Stimulated activated CD4-positive, alpha-beta T cell treated with anti-CD3 and anti-CD28 coated beads, Interleukin-1b, Interleukin-23, amount 100 ng/mL, for 4 hours (primary cell): ENCODE measurements around the gene WRAP73.

ENCODE experiments used
- DNase-seq, 2 donors: peaks; one replicate each; pipeline ENCODE4 v3.0.0-alpha.2; 2020; ENCODE audit warnings: low read depth in 2 of 2

WRAP73 gene

DNA sequence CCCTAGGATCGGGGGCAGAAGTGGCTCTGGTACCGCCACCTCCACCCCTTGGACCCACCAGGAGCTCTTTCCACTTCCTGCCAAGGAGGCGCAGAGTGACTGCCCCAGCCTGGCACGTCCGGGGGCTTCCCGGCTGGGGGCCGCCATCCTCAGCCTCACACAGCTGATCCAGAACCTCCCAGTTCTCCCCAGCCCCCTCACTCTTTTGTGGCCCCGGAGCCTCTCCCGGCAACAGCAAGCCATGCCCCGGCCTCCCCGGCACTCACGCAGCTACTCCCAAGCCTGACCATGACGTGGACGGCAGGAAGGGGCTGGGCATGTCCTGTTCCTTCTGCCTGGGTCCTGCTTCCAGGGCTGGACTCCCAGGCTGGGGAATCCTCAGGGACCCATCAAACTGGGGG is 19.5 kb upstream of the WRAP73 start:
- DNase-seq, result no peak

DNA sequence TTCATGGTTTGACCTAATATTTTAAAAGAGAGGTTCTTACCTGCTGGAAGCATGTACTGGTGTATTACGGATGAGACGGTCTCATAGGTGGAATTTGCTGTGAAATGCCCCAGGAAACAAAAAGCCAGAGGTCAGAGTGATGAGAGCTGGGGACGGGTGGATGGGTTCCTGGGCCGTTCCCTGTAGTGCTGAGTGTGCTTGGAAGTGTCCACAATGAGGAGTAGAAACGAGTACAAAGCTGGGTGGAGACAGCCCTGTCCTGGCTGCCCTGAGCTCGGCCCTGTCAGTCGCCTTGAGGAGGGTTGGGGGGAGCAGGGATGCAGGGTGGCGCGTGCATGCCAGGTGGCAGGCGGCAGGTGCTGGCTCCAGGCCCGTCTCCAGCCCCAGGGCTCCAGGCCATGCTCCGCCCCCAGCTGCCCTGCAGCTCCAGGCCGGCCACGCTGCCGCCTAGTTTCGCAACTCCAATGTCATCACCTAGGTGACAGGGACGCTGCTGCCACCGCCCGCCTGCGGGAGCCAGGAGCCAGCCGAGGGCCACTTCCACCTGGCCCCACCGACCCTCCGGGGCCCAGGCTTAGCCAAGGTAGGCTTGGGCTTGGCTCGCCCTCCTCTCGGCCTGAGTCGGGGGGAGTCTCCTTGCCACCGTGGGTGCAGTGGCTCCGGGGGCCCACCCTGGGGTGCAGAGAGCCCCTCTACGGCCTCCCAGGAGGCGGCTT is 18.8 kb upstream of the WRAP73 start:
- no peak for DNase-seq

DNA sequence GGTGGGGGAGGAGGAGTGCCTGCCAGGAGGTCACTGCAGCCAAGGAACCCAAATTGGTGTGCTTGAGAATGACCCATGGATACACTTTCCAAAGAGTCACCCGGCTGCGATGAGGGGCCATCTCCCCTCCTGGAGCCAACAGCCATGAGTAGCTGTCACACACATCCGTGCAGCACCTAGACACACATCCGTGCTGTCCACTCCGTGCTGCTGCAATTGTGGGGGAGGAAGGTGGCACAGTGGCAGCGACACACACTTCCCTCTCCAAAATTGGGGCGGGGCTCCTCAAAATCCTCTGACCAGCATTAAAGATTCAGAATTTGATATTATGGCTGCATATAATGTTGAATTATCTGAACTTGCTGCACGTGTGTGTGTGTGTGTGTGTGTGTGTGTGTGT is 18.2 kb upstream of the WRAP73 start:
- DNase-seq, result no peak

DNA sequence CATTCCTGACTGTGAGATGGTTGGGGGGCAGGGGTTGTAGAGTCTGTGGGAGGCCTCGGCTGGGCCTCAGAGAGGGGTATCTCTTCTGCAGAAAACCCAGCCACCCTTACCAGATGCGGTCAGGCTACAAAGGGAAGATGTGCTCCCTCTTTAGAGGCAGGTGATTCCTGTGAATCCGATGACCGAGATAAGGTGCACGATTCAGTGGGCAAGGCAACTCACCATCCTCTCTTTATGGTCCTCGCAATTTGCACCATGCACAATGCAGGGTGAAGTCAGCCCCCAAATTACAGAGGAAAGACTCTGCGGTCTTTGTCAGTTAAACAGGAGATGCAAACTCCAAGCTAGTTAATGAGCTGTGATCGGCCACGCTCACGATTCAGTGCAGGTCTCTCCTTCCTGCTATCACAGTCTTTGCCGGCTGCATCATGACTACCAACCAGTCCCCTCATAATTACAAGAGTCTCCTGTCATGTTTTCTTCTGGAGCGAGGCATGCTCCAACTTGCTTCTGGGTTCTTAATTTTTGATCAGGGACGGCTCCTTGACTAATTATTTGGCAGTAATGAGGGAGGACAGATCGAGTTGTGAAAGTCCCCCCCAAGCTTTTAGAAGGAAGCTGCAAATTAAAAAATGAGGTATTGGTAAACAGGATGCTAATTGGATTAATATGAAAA is 14.9 kb upstream of the WRAP73 start:
- DNase-seq, result no peak

DNA sequence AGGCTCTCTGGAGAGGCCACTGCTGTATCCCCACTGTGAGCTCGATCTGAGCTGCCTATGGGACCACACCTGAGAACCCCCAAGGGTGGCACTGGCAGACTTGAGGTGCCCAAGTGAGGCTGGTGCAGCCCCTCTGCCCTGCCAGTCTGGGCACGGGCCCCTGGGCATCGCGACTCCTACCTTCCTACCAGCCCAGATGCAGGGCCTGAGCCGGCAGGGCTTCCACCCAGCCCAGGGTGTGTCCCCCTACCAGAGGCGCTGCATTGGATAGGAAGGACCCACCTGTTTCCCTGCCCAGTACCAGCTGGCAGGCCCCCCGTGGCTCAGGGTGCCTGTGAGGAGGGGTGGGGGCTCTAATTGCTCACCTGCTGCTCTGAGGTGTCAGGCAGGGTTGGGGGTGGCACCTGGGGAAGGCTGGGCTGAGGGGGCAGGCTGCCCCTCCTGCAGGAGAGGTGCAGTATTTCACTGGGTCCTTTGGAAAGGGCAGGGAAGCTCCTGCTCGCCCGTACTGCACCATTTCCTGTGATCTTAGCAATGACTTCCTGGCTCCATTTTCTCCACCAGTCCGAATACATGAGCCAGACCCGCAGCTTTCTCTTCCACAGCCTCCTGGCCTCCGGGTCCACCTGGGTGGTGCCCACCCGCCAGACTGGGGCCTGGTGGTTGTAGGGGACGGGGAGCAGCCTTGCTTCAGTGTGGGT is 14.2 kb upstream of the WRAP73 start:
- DNase-seq, result no peak

DNA sequence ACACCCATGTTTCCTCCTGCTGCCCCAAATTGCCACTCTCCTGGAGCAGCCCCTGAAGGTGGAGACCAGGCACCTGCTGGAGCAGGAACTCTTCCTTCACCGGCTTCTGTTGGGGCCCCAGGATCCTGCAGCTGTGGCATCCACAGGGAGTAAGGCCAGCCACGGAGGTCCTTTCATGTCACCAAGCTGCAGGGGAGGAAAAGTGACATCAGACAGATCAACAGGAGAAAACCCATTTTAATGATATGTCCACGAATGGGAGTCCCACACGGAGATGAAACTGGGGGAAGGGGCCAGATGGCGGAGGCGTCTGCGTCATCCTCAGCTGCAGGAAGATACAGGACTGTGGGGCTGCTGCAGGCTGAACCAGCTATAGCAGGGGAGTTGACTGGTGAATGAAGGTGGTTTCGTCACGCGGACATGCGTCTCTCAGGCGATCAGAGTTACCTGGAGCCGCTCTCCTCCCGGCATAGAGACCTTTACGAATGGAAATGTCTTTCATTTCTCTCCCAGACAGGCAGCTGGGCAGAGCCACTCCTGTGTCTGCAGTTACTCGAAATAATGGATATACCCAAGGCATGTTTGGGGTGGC is 12.3 kb upstream of the WRAP73 start:
- DNase-seq, result no peak

DNA sequence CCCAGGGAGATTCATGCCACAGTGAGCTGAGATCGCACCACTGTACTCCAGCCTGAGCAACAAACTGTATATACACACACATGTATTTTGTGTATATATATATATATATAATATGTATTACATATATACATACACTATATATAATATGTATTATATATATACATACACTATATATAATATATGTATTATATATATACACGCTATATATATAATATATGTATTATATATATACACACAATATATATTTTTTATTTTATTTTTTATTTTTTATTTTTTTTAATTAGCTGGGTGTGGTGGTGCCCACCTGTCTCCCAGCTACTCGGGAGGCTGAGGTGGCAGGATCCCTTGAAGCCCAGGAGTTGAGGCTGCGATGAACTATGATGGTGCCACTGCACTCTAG is 11.7 kb upstream of the WRAP73 start:
- DNase-seq, result no peak

DNA sequence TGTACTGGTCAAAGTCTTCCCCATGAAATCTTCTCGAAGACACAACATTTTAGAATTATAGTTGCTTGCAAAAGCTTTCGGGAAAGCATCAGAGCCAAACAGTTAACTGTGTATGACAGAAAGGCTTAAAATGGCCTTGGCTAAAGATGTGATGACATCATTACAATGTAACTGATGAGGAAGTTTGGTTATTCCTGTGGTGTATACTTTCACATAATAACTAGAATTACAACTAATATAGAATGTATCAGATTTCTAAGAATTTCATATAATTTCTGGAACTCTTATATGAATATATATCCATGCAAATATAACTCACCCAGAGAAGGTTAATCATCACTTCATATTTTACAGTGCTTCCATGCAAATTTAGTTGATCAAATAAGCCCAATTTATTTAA is 10.8 kb upstream of the WRAP73 start:
- DNase-seq, result no peak

DNA sequence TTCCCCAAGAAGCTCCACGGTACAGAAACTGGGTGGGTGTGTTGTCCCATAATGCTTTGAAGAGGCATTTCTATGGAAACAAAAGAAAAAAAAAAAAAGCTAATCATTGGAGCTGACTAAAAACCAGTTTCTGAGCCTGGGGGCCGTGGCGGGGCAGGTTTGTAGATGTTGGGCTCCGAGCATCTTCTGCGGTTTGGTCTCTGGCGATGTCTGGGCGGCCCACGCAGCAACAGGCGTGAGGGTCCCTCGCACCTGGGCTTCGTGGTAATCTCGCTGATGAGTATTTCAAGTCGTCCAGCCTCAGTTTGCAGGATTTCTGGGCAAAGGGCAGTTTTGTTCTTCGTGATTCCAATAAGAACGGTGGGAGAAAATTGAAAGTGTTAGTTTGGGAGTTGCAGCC is 9.2 kb upstream of the WRAP73 start:
- no peak for DNase-seq

DNA sequence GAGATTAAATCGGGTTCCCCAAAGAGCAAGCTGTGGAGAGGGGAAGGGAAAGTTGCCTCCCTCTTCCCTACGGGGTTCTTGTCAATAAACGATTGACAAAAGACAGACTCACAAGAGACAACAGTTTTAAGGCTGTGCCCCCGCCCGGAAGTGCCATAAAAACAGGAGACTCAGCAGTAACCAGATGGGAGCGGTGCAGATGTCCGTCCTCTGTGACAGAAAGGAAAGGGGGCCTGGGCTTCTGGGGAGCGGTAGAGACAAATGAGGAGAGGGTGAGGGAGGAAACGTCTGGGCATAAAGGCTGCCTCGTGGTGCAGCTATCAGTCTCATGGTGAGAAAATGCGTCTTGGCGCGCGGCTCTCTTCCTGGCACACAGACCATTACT is 8.3 kb upstream of the WRAP73 start:
- no peak for DNase-seq

DNA sequence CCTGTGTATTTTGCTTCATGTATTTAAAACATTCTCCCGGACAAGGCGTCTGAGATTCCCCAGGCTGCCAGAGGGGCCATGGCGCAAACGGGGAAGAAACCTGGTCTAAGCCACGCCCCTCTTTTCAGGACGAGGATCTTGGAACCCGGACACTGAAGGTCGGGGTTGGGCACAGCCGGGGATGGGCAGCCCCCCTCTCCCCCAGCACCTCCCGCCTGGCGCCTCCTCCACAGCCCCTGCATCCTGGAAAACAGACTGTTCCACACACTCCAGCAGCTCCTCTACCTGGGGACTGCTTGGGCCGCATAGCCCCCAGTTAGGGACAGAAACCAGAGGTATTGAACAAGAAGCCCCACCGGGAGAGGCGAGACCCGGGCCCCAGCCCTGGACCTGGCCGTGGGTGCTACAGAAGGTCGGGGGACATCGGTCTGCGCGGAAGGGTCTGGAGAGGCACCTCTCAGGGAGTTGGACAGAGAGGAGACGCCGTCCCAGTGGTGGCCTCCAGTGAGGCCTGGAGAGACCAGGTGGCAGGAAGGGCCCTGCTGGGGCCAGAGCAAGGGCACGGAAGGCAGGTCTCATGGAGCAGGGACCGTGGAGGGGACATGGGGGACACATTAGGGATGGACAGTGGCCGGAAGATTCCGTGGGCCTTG is 7.8 kb upstream of the WRAP73 start:
- DNase-seq, result no peak

DNA sequence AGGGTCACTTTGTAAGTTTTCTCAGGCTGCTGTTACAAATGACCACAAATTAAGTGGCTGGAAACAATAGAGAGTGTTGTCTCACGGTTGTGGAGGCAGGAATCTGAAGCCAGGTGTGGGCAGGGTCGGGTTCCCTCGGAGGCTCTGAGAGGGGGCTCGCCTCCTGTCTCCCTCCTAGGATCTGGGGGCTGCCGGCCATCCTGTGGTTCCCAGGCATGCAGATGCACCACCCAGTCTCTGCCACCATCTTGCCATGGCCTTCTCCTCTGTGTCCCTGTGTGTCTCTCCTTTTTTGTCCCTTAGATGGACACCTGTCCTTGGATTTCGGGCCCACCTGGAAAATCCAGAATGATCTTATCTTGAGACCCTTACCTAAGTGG is 7.2 kb upstream of the WRAP73 start:
- no peak for DNase-seq

DNA sequence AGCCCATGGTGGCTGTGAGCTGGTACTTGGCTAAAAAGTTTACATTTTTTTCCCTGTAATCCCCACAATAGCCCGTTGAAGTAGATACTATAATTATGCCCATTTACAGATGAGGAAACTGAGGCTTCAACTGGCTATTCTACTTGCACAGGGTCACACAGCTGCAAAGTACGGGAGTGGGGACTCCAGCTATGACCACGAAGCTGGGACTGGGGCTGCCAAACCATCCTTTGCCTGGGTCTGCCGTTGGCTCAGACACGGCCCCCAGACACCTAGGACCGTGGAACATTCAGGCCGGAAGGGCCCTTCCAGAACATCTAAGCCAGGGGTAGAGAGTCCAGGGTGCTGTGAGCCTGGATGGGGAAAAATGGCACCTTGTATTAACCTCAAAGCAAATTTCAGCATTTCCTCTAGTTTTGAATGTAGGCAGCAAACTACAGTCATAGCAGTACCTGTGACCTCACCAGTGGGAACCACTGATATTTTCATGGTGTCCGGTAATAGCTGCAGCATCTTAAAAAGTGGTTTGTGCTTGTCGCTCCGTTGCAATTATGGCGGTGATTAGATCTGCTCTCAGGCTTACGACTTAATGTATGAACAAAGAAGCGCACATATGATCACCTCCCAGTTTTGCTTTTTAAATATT is 6.7 kb upstream of the WRAP73 start:
- no peak for DNase-seq

DNA sequence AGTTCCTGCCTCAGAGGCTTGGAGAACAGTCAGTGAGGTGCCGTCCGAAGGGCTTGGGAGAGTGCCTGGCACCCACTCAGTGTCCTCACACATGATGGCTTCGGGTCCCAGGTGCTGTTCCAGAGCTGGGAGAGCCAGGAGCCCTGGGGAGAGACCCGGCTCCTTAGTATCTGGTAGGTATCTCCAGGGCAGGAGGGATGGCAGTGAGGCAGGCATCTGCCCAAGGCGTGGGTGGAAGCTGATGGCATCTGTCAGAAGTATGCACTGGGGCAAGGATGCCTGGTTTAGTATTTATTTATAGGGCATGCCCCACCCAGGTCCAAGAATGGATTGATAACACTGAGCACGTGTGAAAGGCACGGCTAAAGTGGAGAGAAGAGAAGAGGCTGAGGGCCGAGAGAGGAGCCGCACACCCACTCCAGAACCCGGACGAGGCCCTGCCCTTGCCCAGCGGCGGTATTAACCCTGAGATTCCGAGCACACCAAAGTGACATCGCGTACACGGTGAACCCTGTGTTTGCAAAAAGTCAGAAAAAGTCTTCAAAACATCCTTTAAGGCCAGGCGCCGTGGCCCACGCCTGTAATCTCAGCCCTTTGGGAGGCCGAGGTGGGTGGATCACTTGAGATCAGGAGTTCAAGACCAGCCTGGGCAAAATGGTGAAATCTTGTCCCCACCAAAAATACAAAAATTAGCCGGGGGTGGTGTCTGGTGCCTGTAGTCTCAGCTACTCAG is 4.8 kb upstream of the WRAP73 start:
- DNase-seq, result no peak

DNA sequence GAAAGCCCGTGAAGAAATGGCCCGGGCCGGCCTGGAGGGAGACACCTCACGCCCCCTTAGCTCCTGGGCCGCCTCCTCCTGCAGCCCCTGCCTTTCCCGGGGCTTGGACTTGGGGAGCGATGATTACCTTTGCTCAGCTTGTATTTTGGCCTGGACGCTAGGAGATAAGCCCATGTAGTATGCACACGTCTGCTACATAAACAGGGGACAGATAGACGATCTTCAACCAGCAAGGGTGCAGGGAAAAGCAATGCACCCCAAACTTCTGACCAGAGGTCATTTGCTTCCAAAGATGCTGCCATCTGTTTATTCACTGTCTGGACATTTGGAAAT is 3.3 kb upstream of the WRAP73 start:
- no peak for DNase-seq

DNA sequence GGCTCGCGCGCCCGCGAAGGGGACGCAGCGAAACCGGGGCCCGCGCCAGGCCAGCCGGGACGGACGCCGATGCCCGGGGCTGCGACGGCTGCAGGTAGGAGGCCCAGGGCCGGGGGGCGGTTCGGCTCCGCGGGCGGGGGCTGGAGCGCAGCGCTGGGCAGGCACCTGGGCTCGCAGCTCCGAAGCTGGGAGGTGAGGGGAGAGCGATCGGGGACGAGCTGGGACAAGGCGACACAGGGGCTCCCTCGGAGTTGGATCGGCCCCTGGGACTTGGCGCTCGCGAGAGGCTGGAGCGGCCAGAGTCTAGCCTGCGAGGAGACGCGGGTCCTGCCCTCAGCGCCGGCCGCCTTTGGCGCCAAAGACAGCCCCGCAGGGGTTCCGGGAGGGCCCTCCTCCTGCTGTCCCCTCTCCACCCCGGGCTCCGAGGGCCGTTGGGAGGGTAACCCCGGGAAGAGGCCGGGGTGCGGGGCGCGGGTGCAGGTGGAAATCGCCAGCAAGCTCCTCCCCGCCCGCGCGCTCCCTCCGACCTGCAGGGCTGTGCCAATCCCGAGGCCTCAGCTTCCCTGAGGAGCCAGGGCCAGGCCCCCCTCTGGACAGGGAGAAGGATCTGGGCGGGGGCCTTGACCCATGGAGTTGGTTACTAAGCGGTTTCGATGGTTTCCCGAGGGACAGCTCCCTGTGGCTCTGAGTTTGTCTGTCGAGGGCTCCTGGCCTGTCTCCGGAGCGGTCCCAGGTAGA is 2.8 kb upstream of the WRAP73 start:
- no peak for DNase-seq

DNA sequence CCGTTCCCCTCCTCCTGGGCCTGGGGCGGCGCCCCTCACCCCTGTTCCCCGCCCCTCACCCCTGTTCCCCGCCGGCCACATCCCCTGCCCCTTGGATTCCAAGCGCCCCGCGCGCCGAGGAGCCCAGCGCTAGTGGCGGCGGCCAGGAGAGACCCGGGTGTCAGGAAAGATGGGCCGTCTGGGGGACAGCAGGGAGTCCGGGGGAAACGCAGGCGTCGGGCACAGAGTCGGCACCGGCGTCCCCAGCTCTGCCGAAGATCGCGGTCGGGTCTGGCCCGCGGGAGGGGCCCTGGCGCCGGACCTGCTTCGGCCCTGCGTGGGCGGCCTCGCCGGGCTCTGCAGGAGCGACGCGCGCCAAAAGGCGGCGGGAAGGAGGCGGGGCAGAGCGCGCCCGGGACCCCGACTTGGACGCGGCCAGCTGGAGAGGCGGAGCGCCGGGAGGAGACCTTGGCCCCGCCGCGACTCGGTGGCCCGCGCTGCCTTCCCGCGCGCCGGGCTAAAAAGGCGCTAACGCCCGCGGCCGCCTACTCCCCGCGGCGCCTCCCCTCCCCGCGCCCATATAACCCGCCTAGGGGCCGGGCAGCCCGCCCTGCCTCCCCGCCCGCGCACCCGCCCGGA is 2.1 kb upstream of the WRAP73 start, which contains the start of gene TP73:
Gene TP73 (plus strand): TSS at position 587 of the 618 bp plus-strand sequence. CDS start 29,850 bp downstream, outside the sequence.
- DNase-seq, result no peak

DNA sequence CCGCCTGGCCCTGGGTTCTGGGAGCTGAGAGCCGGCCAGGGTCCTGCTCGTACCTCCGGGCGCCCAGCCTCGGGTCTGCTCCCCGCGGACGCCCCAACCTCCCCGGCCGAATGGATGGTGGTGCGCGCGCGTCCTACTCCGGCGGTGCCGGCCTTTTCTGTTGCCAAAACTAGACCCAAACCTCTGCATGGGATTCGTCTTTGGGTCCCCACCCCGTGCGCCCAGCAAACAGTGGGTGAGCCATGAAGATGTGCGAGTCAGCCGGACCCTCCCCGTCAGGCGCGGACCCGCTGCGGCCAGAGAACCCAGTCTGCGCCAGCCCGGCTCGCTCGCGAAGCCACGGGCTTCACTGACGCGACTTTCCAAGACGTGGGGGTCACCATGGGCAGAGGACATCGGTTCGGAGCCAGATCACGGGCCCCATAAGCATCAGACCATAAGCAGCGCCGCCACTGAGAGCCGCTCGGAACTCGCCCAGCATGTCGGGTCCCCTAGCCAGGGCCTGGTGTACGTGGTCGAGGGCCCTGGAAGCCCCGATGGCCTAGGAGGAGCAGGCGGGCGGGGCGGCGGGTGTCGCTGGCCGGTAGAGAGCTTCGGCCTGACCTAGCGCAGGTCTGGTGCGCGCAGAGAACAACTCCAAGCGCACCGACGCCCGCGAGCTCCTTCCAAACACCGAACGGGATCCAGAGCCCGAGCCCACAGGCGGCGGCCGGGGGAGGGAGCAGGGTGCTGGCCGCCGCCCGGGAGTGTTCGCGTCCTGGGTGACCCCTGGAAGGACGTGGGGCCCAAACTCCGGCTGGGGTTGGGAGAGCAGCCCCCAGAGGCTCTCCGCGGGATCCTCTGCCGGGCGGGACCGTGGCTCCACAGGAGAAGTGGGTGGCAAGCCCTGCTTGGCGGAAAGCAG is 1.4 kb upstream of the WRAP73 start:
- peak in 1 of 2 donors; percentile 15 for DNase-seq
